Stomach smooth muscle (tissue), 2 donors: ENCODE results near the gene GPHB5.
"Not testable (repeated sequence)": the region's sequence is repeated elsewhere in the genome, so short reads cannot be mapped to it uniquely, and the experiment has no call there.

ENCODE experiments used
- H3K27ac ChIP-seq: one replicate; pipeline ENCODE4 v1.7.0; 2013; ENCODE audit warnings: mild to moderate bottlenecking, low read length, inconsistent platforms
- H3K27me3 ChIP-seq, 2 donors: one replicate each; pipeline ENCODE4 v1.7.0; 2013; ENCODE audit warnings: low read length in 2 of 2; ENCODE audit not compliant: insufficient read depth in 2 of 2, control insufficient read depth in 1 of 2
- H3K36me3 ChIP-seq, 2 donors: one replicate each; pipeline ENCODE4 v1.7.0; 2013; ENCODE audit warnings: low read length in 2 of 2; ENCODE audit not compliant: control insufficient read depth in 2 of 2, insufficient read depth in 2 of 2
- H3K4me1 ChIP-seq: one replicate; pipeline ENCODE4 v1.7.0; 2013; ENCODE audit warnings: low read length; ENCODE audit not compliant: control insufficient read depth, insufficient read depth
- H3K4me3 ChIP-seq, 2 donors: one replicate each; pipeline ENCODE4 v1.7.0; 2013; ENCODE audit warnings: low read length in 2 of 2
- H3K9ac ChIP-seq, 2 donors: one replicate each; pipeline ENCODE4 v1.7.0; 2013; ENCODE audit warnings: low read length in 2 of 2, mild to moderate bottlenecking in 1 of 2
- H3K9me3 ChIP-seq, 2 donors: one replicate each; pipeline ENCODE4 v1.7.0; 2013; ENCODE audit warnings: low read length in 2 of 2; ENCODE audit not compliant: control insufficient read depth in 2 of 2
- donor health status: healthy.
- donor health status: Pancreatic carcinoma.

Gene GPHB5

GRCh38 chr14:63322897-63323573 is 4.3 kb upstream of the GPHB5 start:
- H3K4me1 ChIP-seq = no peaks in the 10 kb centered on the region
- no peaks in the 10 kb centered on the region for H3K36me3 ChIP-seq
- H3K27ac ChIP-seq = no peak overlapping the region
- no peaks in the 10 kb centered on the region for H3K9me3 ChIP-seq
- H3K9ac ChIP-seq = no peak overlapping the region
- H3K4me3 ChIP-seq = no peak overlapping the region
- H3K27me3 ChIP-seq = no peaks in the 10 kb centered on the region

GRCh38 chr14:63322472-63322871 is 3.7 kb upstream of the GPHB5 start:
- H3K27ac ChIP-seq = no peak overlapping the region
- no peaks in the 10 kb centered on the region for H3K9me3 ChIP-seq
- H3K9ac ChIP-seq = no peak overlapping the region
- no peak overlapping the region for H3K4me3 ChIP-seq
- H3K36me3 ChIP-seq = no peaks in the 10 kb centered on the region
- H3K27me3 ChIP-seq = no peaks in the 10 kb centered on the region
- no peaks in the 10 kb centered on the region for H3K4me1 ChIP-seq

- no peaks in the 10 kb centered on the region for H3K27me3 ChIP-seq
- H3K9ac ChIP-seq = no peak overlapping the region
- H3K9me3 ChIP-seq = no peaks in the 10 kb centered on the region
- H3K4me3 ChIP-seq = no peak overlapping the region
- H3K36me3 ChIP-seq = no peaks in the 10 kb centered on the region
- H3K27ac ChIP-seq = no peak overlapping the region
- H3K4me1 ChIP-seq = no peaks in the 10 kb centered on the region
These were observed 9.9 kb downstream of the GPHB5 start for GRCh38 chr14:63308723-63309317.

DNA sequence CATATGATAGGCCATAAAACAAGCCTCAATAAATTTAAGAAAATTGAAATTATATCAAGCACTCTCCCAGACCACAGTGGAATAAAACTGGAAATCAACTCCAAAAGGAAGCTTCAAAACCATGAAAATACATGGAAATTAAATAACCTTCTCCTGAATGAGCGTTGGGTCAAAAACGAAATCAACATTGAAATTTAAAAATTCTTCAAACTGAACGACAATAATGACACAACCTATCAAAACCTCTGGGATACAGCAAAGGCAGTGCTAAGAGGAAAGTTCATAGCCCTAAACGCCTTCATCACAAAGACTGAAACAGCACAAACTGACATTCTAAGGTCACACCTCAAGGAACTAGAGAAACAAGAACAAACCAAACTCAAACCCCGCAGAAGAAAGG is 14.3 kb downstream of the GPHB5 start:
- H3K4me3 ChIP-seq, H3K36me3 ChIP-seq, H3K27ac ChIP-seq, H3K9me3 ChIP-seq, H3K9ac ChIP-seq, H3K27me3 ChIP-seq, H3K4me1 ChIP-seq: not testable (repeated sequence)

GRCh38 chr14:63301891-63302534 is 16.7 kb downstream of the GPHB5 start:
- Histone ChIP-seq H3K36me3 (no peaks in the 10 kb centered on the region), H3K9me3 (no peaks in the 10 kb centered on the region), H3K9ac (no peak overlapping the region), H3K4me1 (no peaks in the 10 kb centered on the region), H3K27me3 (peaks cover 0 to 3% of the 10 kb centered on the region in 2 donors), H3K4me3 (no peak overlapping the region), H3K27ac (no peak overlapping the region)

- Histone ChIP-seq H3K36me3 (no peaks in the 10 kb centered on the region), H3K27me3 (peaks cover 0 to 3% of the 10 kb centered on the region in 2 donors), H3K9ac (no peak overlapping the region), H3K4me3 (no peak overlapping the region), H3K9me3 (no peaks in the 10 kb centered on the region), H3K27ac (no peak overlapping the region), H3K4me1 (peaks cover 4% of the 10 kb centered on the region)
These were observed 17.9 kb downstream of the GPHB5 start for GRCh38 chr14:63300854-63301253.

DNA sequence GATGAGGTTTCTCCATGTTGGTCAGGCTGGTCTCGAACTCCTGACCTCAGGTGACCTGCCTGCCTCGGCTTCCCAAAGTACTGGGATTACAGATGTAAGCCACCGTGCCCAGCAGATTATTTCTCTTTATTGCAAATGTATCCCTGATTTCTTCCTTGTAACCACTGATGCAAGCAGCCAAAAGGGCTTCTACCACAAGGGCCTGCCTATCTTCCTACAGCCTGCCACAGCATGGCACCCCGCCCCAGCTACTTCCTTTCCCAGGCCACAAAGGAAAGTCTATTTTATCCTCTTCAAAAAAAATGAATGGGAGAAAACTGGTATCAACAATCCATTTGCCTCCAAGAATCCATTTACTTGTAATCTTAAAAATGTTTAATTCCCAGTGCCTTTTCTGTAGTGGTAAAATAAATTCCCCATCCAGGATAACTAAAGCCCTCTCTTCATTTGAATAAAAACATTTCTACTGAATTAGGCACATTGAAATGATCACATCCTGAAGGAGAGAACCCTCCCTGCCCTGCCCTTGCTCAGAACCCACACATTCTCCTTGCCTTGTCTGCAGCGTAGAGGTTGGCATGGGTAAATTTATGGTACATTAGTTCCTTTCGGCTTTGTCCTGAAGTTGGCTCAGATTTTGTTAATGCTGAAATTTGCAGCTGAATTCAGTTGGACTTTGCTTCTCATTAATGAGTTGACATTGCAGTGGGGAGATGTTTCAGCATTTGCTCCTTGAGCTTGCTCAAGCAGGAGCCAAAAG is 19.2 kb downstream of the GPHB5 start:
- no peaks in the 10 kb centered on the region for H3K9me3 ChIP-seq
- H3K36me3 ChIP-seq = no peaks in the 10 kb centered on the region
- H3K27ac ChIP-seq = no peak overlapping the region
- H3K4me3 ChIP-seq = no peak overlapping the region
- H3K9ac ChIP-seq = no peak overlapping the region
- peaks cover 0 to 3% of the 10 kb centered on the region in 2 donors for H3K27me3 ChIP-seq
- H3K4me1 ChIP-seq = peaks cover 4% of the 10 kb centered on the region

DNA sequence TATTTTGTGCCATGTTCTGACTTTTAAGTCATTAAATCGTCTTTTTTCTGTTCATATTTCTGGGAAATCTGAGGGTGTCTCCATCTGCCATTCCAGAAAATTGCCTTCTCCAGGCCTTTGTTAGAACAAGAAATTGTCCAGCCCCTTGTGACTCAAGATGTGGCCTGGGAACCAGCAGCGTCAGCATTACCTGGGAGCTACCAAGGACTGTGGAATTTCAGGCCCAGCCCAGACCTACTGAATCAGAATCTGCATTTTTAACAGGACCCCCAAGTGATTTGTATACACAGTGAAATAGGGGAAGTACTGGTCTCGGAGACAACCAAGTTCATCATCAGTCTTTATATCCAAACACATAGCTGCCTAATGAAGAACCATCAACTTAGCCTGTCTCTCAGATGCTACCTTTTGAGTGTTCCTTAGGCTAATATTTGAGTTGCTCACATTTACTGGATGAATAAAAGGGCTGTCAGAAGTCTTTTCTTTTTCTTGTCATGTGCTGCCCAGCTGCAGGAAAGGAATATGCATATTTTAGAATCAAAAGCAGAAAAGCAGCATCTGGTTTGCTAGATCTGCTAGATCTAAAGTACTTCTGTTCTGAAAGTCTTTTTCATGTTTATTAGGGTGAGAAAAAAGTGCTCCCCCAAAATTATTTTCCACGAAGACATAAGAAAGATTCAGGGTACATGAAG is 21.2 kb downstream of the GPHB5 start:
- Histone ChIP-seq H3K4me3 (no peak overlapping the region), H3K36me3 (peaks cover 2 to 3% of the 10 kb centered on the region in 2 donors), H3K27ac (no peak overlapping the region), H3K9me3 (no peaks in the 10 kb centered on the region), H3K9ac (no peak overlapping the region), H3K4me1 (peaks cover 4% of the 10 kb centered on the region), H3K27me3 (peaks cover 0 to 3% of the 10 kb centered on the region in 2 donors)

- Histone ChIP-seq H3K9ac (no peak overlapping the region), H3K36me3 (peaks cover 8 to 13% of the 10 kb centered on the region in 2 donors), H3K4me1 (peaks cover 4% of the 10 kb centered on the region), H3K9me3 (no peaks in the 10 kb centered on the region), H3K4me3 (no peak overlapping the region), H3K27me3 (peaks cover 0 to 2% of the 10 kb centered on the region in 2 donors), H3K27ac (no peak overlapping the region)
These were observed 22.6 kb downstream of the GPHB5 start for GRCh38 chr14:63296060-63296563.

GRCh38 chr14:63295231-63295685 is 23.5 kb downstream of the GPHB5 start:
- Histone ChIP-seq H3K4me1 (peaks cover 4% of the 10 kb centered on the region), H3K27ac (no peak overlapping the region), H3K9ac (no peak overlapping the region), H3K36me3 (peaks cover 11 to 16% of the 10 kb centered on the region in 2 donors), H3K9me3 (no peaks in the 10 kb centered on the region), H3K27me3 (peaks cover 0 to 2% of the 10 kb centered on the region in 2 donors), H3K4me3 (no peak overlapping the region)
